ENCODE results near the gene CHCHD5.
A peak's percentile ranks its signal among the peaks of the same experiment; 100 is the strongest.
"Not testable (repeated sequence)": the region's sequence is repeated elsewhere in the genome, so short reads cannot be mapped to it uniquely, and the experiment has no call there.

Gene CHCHD5

GRCh38 chr2:112584134-112584890 lies at the start of gene CHCHD5:
Gene CHCHD5, plus strand, starts transcription at chr2:112584609. Its CDS starts 39 bp downstream, at chr2:112584648.
- TF ChIP-seq ZNF274 (IDR thresholded peaks at IDR 0.05; ENCODE audit: low read depth, low read length): no peak
- peak within 1 kb of the TSS; percentile 77 for H3K4me3 ChIP-seq (ENCODE audit: low read length)

GRCh38 chr2:112534826-112535225 lies 49.6 kb upstream of the CHCHD5 start:
- TF ChIP-seq ZNF274 (IDR thresholded peaks at IDR 0.05; ENCODE audit: low read depth, low read length): no peak
- H3K4me3 ChIP-seq (ENCODE audit: low read length): no peak overlapping the region

GRCh38 chr2:112536665-112537064 lies 47.7 kb upstream of the CHCHD5 start:
- H3K4me3 ChIP-seq (ENCODE audit: low read length): not testable (repeated sequence)

GRCh38 chr2:112539306-112539705 lies 45.1 kb upstream of the CHCHD5 start:
- H3K4me3 ChIP-seq (ENCODE audit: low read length): no peak overlapping the region
- no peak for TF ChIP-seq ZNF274 (IDR thresholded peaks at IDR 0.05; ENCODE audit: low read depth, low read length)

GRCh38 chr2:112540906-112541305 lies 43.5 kb upstream of the CHCHD5 start:
- H3K4me3 ChIP-seq (ENCODE audit: low read length): peak overlapping the region; percentile 97; the same call in 1 of the 2 replicates
- no peak for TF ChIP-seq ZNF274 (IDR thresholded peaks at IDR 0.05; ENCODE audit: low read depth, low read length)

GRCh38 chr2:112541315-112542122 lies 42.9 kb upstream of the CHCHD5 start:
- no peak for TF ChIP-seq ZNF274 (IDR thresholded peaks at IDR 0.05; ENCODE audit: low read depth, low read length)
- H3K4me3 ChIP-seq (ENCODE audit: low read length): peak overlapping the region; percentile 97

GRCh38 chr2:112542123-112542983 lies 42.1 kb upstream of the CHCHD5 start, which contains the start of gene POLR1B:
Gene POLR1B, plus strand, starts transcription at chr2:112542465. Its CDS starts 30 bp downstream, at chr2:112542495.
- TF ChIP-seq ZNF274 (IDR thresholded peaks at IDR 0.05; ENCODE audit: low read depth, low read length): no peak

GRCh38 chr2:112542984-112543661 lies 41.3 kb upstream of the CHCHD5 start:
- TF ChIP-seq ZNF274 (IDR thresholded peaks at IDR 0.05; ENCODE audit: low read depth, low read length): no peak
- H3K4me3 ChIP-seq (ENCODE audit: low read length): peak overlapping the region; percentile 97

More at GRCh38 chr2:112542123-112542983, 42.1 kb upstream of the CHCHD5 start, which contains the start of gene POLR1B:
- H3K4me3 ChIP-seq (ENCODE audit: low read length): peak within 1 kb of the TSS; percentile 97

GRCh38 chr2:112547333-112547732 lies 37.1 kb upstream of the CHCHD5 start:
- no peak overlapping the region for H3K4me3 ChIP-seq (ENCODE audit: low read length)
- TF ChIP-seq ZNF274 (IDR thresholded peaks at IDR 0.05; ENCODE audit: low read depth, low read length): no peak

- no peak for TF ChIP-seq ZNF274 (IDR thresholded peaks at IDR 0.05; ENCODE audit: low read depth, low read length)
These were observed 35.4 kb upstream of the CHCHD5 start for GRCh38 chr2:112548980-112549379.

GRCh38 chr2:112566104-112566503 lies 18.3 kb upstream of the CHCHD5 start:
- TF ChIP-seq ZNF274 (IDR thresholded peaks at IDR 0.05; ENCODE audit: low read depth, low read length): no peak
- H3K4me3 ChIP-seq (ENCODE audit: low read length): no peak overlapping the region; the same call in 1 of the 2 replicates

More at GRCh38 chr2:112548980-112549379, 35.4 kb upstream of the CHCHD5 start:
- H3K4me3 ChIP-seq (ENCODE audit: low read length): no peak overlapping the region

- not testable (repeated sequence) for H3K4me3 ChIP-seq (ENCODE audit: low read length)
These were observed 17.9 kb upstream of the CHCHD5 start for GRCh38 chr2:112566508-112566907.

GRCh38 chr2:112572005-112572404 lies 12.4 kb upstream of the CHCHD5 start:
- H3K4me3 ChIP-seq (ENCODE audit: low read length): no peak overlapping the region
- no peak for TF ChIP-seq ZNF274 (IDR thresholded peaks at IDR 0.05; ENCODE audit: low read depth, low read length)
